Measurements from ENCODE around the gene ALG1. TPM values are rescaled to one million over a fixed set of nuclear protein-coding genes. Genes with fewer than 3 reads are reported as not detected.
"Not testable (repeated sequence)": the region's sequence is repeated elsewhere in the genome, so short reads cannot be mapped to it uniquely, and the experiment has no call there.

The ALG1 gene
- total and polyA plus RNA-seq, 2 donors, result 19.0 to 20.1 TPM

DNA sequence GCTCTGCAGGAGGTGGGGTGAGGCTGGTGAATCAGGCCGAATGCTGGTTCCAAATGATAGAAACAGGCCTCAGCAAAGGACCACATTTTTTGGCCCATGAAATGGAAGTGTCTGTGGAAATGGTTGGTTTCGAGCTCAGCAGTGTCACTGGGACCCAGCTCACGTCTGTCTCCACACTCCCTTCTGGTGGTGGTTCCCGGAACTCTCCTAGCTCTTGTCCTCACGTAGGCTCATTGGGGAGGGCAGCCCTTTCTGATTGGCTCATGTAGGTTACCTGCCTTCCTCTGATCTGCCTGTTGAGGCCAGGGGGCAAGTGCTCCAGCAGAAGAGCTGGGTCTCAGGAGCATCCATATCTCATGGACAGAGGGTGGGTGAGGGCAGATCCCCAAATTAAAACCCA is 4.0 kb downstream of the ALG1 start:
- Histone ChIP-seq H3K36me3 (ENCODE audit: control insufficient read depth in 2 of 2, insufficient read depth in 2 of 2, low read length in 1 of 2) (peaks cover 23 to 52% of the 10 kb centered on the region in 2 donors), H3K27me3 (ENCODE audit: control insufficient read depth in 2 of 2, insufficient read depth in 1 of 2, low read length in 1 of 2) (no peaks in the 10 kb centered on the region), H3K4me1 (ENCODE audit: control insufficient read depth in 2 of 2, insufficient read depth in 2 of 2, low read length in 2 of 2) (peaks cover 9 to 17% of the 10 kb centered on the region in 2 donors), H3K27ac (ENCODE audit: low read depth in 1 of 2, low read length in 1 of 2) (no peak overlapping the region), H3K9me3 (ENCODE audit: control insufficient read depth in 2 of 2, insufficient read depth in 1 of 2, low read length in 1 of 2) (peaks cover 0 to under 1% of the 10 kb centered on the region in 2 donors), H3K4me3 (ENCODE audit: low read length in 2 of 2) (no peak overlapping the region)
- WGBS, result 98% methylated on average over 5 of the region's 5 CpGs
- no peak for DNase-seq (ENCODE audit: low read depth in 6 of 9, low spot score in 9 of 9)

DNA sequence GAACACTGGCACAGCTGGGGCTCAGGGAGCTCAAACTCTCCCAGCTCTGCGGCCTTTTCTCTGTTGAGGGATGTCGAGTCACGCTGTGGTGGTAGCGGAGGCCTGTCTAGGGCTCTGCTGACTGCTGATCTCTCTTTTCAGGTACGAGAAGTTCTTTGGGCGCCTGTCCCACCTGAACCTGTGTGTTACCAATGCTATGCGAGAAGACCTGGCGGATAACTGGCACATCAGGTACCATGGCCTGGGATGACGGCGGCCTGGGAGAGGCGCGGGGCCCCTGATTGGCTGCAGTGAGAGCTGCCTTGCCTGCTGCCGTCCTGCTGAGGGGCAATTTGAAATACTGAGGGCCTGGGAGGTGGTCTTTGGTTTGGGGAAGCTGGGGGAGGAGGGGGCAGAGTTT is 5.7 kb downstream of the ALG1 start:
- Histone ChIP-seq H3K4me1 (ENCODE audit: control insufficient read depth in 2 of 2, insufficient read depth in 2 of 2, low read length in 2 of 2) (peaks cover 4 to 8% of the 10 kb centered on the region in 2 donors), H3K27ac (ENCODE audit: low read depth in 1 of 2, low read length in 1 of 2) (no peak overlapping the region), H3K4me3 (ENCODE audit: low read length in 2 of 2) (no peak overlapping the region), H3K9me3 (ENCODE audit: control insufficient read depth in 2 of 2, insufficient read depth in 1 of 2, low read length in 1 of 2) (no peaks in the 10 kb centered on the region), H3K27me3 (ENCODE audit: control insufficient read depth in 2 of 2, insufficient read depth in 1 of 2, low read length in 1 of 2) (no peaks in the 10 kb centered on the region), H3K36me3 (ENCODE audit: control insufficient read depth in 2 of 2, insufficient read depth in 2 of 2, low read length in 1 of 2) (peaks cover 26 to 55% of the 10 kb centered on the region in 2 donors)
- 97% methylated on average over 13 of the region's 13 CpGs for WGBS
- no peak for DNase-seq (ENCODE audit: low read depth in 6 of 9, low spot score in 9 of 9)

GRCh38 chr16:5078626-5079025 is 7.0 kb downstream of the ALG1 start:
- DNase-seq (ENCODE audit: low read depth in 6 of 9, low spot score in 9 of 9), result no peak
- Histone ChIP-seq H3K27ac (ENCODE audit: low read depth in 1 of 2, low read length in 1 of 2) (no peak overlapping the region), H3K27me3 (ENCODE audit: control insufficient read depth in 2 of 2, insufficient read depth in 1 of 2, low read length in 1 of 2) (no peaks in the 10 kb centered on the region), H3K4me1 (ENCODE audit: control insufficient read depth in 2 of 2, insufficient read depth in 2 of 2, low read length in 2 of 2) (no peaks in the 10 kb centered on the region), H3K36me3 (ENCODE audit: control insufficient read depth in 2 of 2, insufficient read depth in 2 of 2, low read length in 1 of 2) (peaks cover 31 to 63% of the 10 kb centered on the region in 2 donors), H3K9me3 (ENCODE audit: control insufficient read depth in 2 of 2, insufficient read depth in 1 of 2, low read length in 1 of 2) (no peaks in the 10 kb centered on the region), H3K4me3 (ENCODE audit: low read length in 2 of 2) (no peak overlapping the region)
- 92% methylated on average over 17 of the region's 17 CpGs for WGBS

- peaks cover 25 to 58% of the 10 kb centered on the region in 2 donors for H3K36me3 ChIP-seq (ENCODE audit: control insufficient read depth in 2 of 2, insufficient read depth in 2 of 2, low read length in 1 of 2)
- WGBS, result 97% methylated on average over 12 of the region's 12 CpGs
- H3K4me1 ChIP-seq (ENCODE audit: control insufficient read depth in 2 of 2, insufficient read depth in 2 of 2, low read length in 2 of 2); H3K27me3 ChIP-seq (ENCODE audit: control insufficient read depth in 2 of 2, insufficient read depth in 1 of 2, low read length in 1 of 2); DNase-seq (ENCODE audit: low read depth in 6 of 9, low spot score in 9 of 9); H3K9me3 ChIP-seq (ENCODE audit: control insufficient read depth in 2 of 2, insufficient read depth in 1 of 2, low read length in 1 of 2); H3K27ac ChIP-seq (ENCODE audit: low read depth in 1 of 2, low read length in 1 of 2); H3K4me3 ChIP-seq (ENCODE audit: low read length in 2 of 2): not testable (repeated sequence)
Observed at GRCh38 chr16:5080461-5080860, 8.8 kb downstream of the ALG1 start.

DNA sequence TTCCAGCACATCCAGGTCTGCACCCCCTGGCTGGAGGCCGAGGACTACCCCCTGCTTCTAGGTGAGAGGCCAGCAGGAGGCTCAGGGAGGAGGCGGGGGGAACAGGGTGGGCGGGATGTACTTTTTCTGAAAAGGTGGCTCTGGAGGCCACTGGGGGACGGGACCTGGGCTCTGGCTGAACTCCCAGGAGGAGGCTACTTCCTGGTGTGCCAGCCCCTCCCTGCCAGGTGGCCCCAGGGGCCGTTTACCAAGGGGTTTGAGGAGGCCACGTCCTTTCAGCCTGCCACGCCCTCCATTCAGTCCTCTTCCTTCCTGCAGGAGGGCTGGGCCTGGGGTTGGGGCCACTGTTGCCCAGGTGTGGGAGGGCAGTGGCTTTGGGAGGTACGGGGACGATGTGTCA is 9.4 kb downstream of the ALG1 start:
- 94% methylated on average over 9 of the region's 9 CpGs for WGBS
- H3K36me3 ChIP-seq (ENCODE audit: control insufficient read depth in 2 of 2, insufficient read depth in 2 of 2, low read length in 1 of 2), result peaks cover 20 to 53% of the 10 kb centered on the region in 2 donors
- H3K27me3 ChIP-seq (ENCODE audit: control insufficient read depth in 2 of 2, insufficient read depth in 1 of 2, low read length in 1 of 2); H3K4me1 ChIP-seq (ENCODE audit: control insufficient read depth in 2 of 2, insufficient read depth in 2 of 2, low read length in 2 of 2); H3K4me3 ChIP-seq (ENCODE audit: low read length in 2 of 2); H3K9me3 ChIP-seq (ENCODE audit: control insufficient read depth in 2 of 2, insufficient read depth in 1 of 2, low read length in 1 of 2); H3K27ac ChIP-seq (ENCODE audit: low read depth in 1 of 2, low read length in 1 of 2); DNase-seq (ENCODE audit: low read depth in 6 of 9, low spot score in 9 of 9): not testable (repeated sequence)

GRCh38 chr16:5083646-5084045 is 12.0 kb downstream of the ALG1 start:
- not testable (repeated sequence) for H3K27me3 ChIP-seq (ENCODE audit: control insufficient read depth in 2 of 2, insufficient read depth in 1 of 2, low read length in 1 of 2); H3K27ac ChIP-seq (ENCODE audit: low read depth in 1 of 2, low read length in 1 of 2); H3K4me3 ChIP-seq (ENCODE audit: low read length in 2 of 2); DNase-seq (ENCODE audit: low read depth in 6 of 9, low spot score in 9 of 9); H3K9me3 ChIP-seq (ENCODE audit: control insufficient read depth in 2 of 2, insufficient read depth in 1 of 2, low read length in 1 of 2)
- H3K4me1 ChIP-seq (ENCODE audit: control insufficient read depth in 2 of 2, insufficient read depth in 2 of 2, low read length in 2 of 2), result peaks cover 0 to 17% of the 10 kb centered on the region in 2 donors
- WGBS, result 98% methylated on average over 9 of the region's 9 CpGs
- peaks cover 10 to 31% of the 10 kb centered on the region in 2 donors for H3K36me3 ChIP-seq (ENCODE audit: control insufficient read depth in 2 of 2, insufficient read depth in 2 of 2, low read length in 1 of 2)

GRCh38 chr16:5084099-5084731 is 12.6 kb downstream of the ALG1 start:
- Histone ChIP-seq H3K4me1 (ENCODE audit: control insufficient read depth in 2 of 2, insufficient read depth in 2 of 2, low read length in 2 of 2) (peaks cover 0 to 17% of the 10 kb centered on the region in 2 donors), H3K36me3 (ENCODE audit: control insufficient read depth in 2 of 2, insufficient read depth in 2 of 2, low read length in 1 of 2) (peaks cover 12 to 25% of the 10 kb centered on the region in 2 donors)
- not testable (repeated sequence) for H3K27me3 ChIP-seq (ENCODE audit: control insufficient read depth in 2 of 2, insufficient read depth in 1 of 2, low read length in 1 of 2); H3K27ac ChIP-seq (ENCODE audit: low read depth in 1 of 2, low read length in 1 of 2); H3K9me3 ChIP-seq (ENCODE audit: control insufficient read depth in 2 of 2, insufficient read depth in 1 of 2, low read length in 1 of 2); H3K4me3 ChIP-seq (ENCODE audit: low read length in 2 of 2); DNase-seq (ENCODE audit: low read depth in 6 of 9, low spot score in 9 of 9)
- WGBS, result 96% methylated on average over 11 of the region's 11 CpGs

GRCh38 chr16:5084802-5085201 is 13.2 kb downstream of the ALG1 start:
- H3K4me3 ChIP-seq (ENCODE audit: low read length in 2 of 2); H3K9me3 ChIP-seq (ENCODE audit: control insufficient read depth in 2 of 2, insufficient read depth in 1 of 2, low read length in 1 of 2); H3K27me3 ChIP-seq (ENCODE audit: control insufficient read depth in 2 of 2, insufficient read depth in 1 of 2, low read length in 1 of 2); H3K27ac ChIP-seq (ENCODE audit: low read depth in 1 of 2, low read length in 1 of 2): not testable (repeated sequence)
- peaks cover 12 to 21% of the 10 kb centered on the region in 2 donors for H3K36me3 ChIP-seq (ENCODE audit: control insufficient read depth in 2 of 2, insufficient read depth in 2 of 2, low read length in 1 of 2)
- WGBS, result 85% methylated on average over 10 of the region's 10 CpGs
- peak in 2 of 9 donors; percentile 56 to 62 for DNase-seq (ENCODE audit: low read depth in 6 of 9, low spot score in 9 of 9)
- H3K4me1 ChIP-seq (ENCODE audit: control insufficient read depth in 2 of 2, insufficient read depth in 2 of 2, low read length in 2 of 2), result peaks cover 0 to 17% of the 10 kb centered on the region in 2 donors

DNA sequence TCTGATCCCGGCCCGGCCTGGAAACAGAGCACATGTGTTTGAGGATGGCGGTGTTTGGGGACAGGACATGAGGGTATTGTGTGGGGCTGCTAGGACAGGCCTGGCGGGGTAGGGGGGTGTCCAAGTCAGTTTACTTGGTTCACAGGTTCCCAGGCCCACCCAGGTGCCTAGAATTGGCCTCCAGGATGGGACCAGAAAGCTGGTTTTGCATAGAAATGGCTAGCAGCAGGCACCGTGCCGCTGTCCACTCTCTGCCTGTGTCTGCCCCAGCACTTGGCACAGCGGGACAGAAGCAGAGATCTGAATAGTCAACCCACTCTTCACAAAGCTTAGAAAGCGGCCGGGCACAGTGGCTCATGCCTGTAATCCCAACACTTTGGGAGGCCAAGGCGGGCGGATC is 14.1 kb downstream of the ALG1 start:
- 97% methylated on average over 11 of the region's 11 CpGs for WGBS
- H3K27me3 ChIP-seq (ENCODE audit: control insufficient read depth in 2 of 2, insufficient read depth in 1 of 2, low read length in 1 of 2); H3K27ac ChIP-seq (ENCODE audit: low read depth in 1 of 2, low read length in 1 of 2); H3K4me3 ChIP-seq (ENCODE audit: low read length in 2 of 2); H3K9me3 ChIP-seq (ENCODE audit: control insufficient read depth in 2 of 2, insufficient read depth in 1 of 2, low read length in 1 of 2); DNase-seq (ENCODE audit: low read depth in 6 of 9, low spot score in 9 of 9): not testable (repeated sequence)
- peaks cover 9 to 16% of the 10 kb centered on the region in 2 donors for H3K36me3 ChIP-seq (ENCODE audit: control insufficient read depth in 2 of 2, insufficient read depth in 2 of 2, low read length in 1 of 2)
- peaks cover 0 to 17% of the 10 kb centered on the region in 2 donors for H3K4me1 ChIP-seq (ENCODE audit: control insufficient read depth in 2 of 2, insufficient read depth in 2 of 2, low read length in 2 of 2)

All from thymus (tissue), 11 donors.